HG02885 (cell line): Measurements from ENCODE around the gene SCARB1.

Source experiments
- ATAC-seq: cut with Tn5 transposase; IDR thresholded peaks from one replicate; pipeline ENCODE4 v1.9.1; 2021; ENCODE audit warnings: mild to moderate bottlenecking; ENCODE audit not compliant: unreplicated experiment, poor library complexity

Gene SCARB1

GRCh38 chr12:124739953-124740561, 123.6 kb downstream of the SCARB1 start:
- no peak for ATAC-seq

GRCh38 chr12:124738636-124739467, 124.8 kb downstream of the SCARB1 start:
- ATAC-seq, result no peak

GRCh38 chr12:124737772-124738635, 125.7 kb downstream of the SCARB1 start:
- ATAC-seq, result no peak

- ATAC-seq, result no peak
Measured at GRCh38 chr12:124737040-124737419, 126.6 kb downstream of the SCARB1 start.

GRCh38 chr12:124736115-124737039, 127.3 kb downstream of the SCARB1 start:
- ATAC-seq, result no peak

GRCh38 chr12:124734224-124734788, 129.4 kb downstream of the SCARB1 start:
- no peak for ATAC-seq

- no peak for ATAC-seq
Measured at GRCh38 chr12:124733086-124733485, 130.6 kb downstream of the SCARB1 start.

GRCh38 chr12:124732275-124733075, 131.2 kb downstream of the SCARB1 start:
- ATAC-seq, result no peak

- no peak for ATAC-seq
Measured at GRCh38 chr12:124731869-124732268, 131.8 kb downstream of the SCARB1 start.

- no peak for ATAC-seq
Measured at GRCh38 chr12:124730455-124730932, 133.2 kb downstream of the SCARB1 start.

GRCh38 chr12:124727922-124728321, 135.7 kb downstream of the SCARB1 start:
- no peak for ATAC-seq

GRCh38 chr12:124727264-124727800, 136.3 kb downstream of the SCARB1 start:
- ATAC-seq, result no peak
